ENCODE results near the gene SNRNP25.
A peak's percentile ranks its signal among the peaks of the same experiment; 100 is the strongest.

The SNRNP25 gene

DNA sequence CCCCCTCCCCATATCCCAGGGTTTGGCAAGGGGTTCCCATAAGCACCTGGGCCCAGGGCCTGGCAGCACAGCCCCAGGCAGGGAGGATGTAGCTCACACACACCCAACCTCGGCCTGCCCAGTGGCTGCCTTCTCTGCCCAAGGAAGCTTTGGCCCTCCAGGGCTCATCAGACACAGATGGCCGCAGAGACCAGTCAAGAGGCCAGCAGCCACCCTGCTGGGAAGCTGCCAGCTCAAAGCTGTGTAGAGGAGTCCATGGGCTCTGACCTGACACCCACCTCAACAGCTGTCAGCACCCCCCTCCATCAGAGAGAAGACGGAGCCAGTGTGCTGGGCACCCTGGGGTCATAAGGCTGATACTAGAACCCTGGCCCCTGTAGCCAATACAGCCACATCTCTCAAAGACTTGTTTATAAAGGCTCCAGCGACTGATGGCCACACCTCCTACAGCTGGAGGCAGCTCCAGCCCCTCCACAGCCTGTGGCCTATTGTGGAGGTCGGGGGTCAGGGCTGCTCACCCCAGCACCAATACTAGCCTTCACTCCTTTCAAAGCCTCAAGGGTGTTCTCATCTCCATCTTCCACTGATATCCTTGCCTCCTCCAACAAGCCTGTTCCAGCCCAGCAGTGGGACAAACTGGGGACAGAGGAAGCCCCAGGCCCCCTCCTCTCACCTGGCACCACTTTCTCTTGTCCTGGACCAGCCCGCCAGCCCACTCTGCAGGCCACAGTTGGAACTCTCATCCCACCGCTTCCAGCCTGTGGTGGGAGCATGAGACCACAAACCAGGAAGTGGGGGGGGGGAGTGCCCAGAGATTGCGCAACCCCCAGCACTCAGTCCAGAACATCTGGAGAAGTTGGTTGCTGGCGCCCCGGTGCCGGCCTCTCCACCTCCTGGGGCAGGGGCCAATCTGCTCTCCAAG, 22.2 kb downstream of the SNRNP25 start:
- Histone ChIP-seq H3K36me3 (ENCODE audit: insufficient read depth, low read length) (no peaks in the 10 kb centered on the region; the same call in 1 of the 2 replicates), H3K4me1 (ENCODE audit: insufficient read depth, low read length) (peaks cover 41% of the 10 kb centered on the region), H3K9me3 (ENCODE audit: control insufficient read depth, insufficient read depth, low read length) (no peaks in the 10 kb centered on the region), H3K9ac (ENCODE audit: low read depth, low read length) (peak overlapping the region; percentile 17; the same call in 1 of the 2 replicates)

DNA sequence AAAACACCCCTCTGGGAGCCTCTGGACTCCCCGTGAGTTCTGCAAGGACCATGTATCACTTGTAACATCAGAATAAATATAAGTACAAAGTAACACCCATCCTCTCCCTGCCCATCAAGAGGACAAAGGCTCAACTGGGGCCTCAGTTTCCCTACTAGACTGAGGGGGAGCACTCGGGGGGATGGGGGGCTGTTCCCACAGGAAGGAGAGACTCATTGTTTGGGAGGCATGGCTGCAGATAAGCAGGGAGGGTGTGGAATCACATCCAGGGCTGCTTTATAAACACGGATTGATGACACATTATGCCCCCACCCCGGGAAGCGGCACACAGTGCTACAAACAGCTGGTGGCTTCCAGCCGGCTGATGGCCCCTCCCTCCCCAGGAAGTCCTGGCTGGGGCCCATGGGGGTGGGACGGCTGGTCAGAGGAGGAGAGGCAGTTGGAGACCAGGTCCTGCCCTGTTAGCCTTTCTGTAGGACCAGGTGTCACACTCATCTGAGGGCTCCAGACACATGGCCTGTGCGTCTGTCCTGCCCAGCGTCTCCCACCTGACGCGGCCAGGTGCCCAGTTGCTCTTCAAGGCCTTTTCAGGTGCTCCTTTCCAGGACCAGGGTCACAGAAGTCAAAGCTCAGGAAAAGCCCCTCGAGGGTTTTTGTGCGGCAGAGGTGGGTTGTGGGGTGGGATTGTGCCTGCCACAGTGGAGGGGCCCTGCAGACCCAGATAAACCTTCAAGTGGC, 23.1 kb downstream of the SNRNP25 start:
- Histone ChIP-seq H3K9me3 (ENCODE audit: control insufficient read depth, insufficient read depth, low read length) (no peaks in the 10 kb centered on the region), H3K9ac (ENCODE audit: low read depth, low read length) (peak overlapping the region; percentile 91), H3K4me1 (ENCODE audit: insufficient read depth, low read length) (peaks cover 41% of the 10 kb centered on the region), H3K36me3 (ENCODE audit: insufficient read depth, low read length) (no peaks in the 10 kb centered on the region; the same call in 1 of the 2 replicates)

DNA sequence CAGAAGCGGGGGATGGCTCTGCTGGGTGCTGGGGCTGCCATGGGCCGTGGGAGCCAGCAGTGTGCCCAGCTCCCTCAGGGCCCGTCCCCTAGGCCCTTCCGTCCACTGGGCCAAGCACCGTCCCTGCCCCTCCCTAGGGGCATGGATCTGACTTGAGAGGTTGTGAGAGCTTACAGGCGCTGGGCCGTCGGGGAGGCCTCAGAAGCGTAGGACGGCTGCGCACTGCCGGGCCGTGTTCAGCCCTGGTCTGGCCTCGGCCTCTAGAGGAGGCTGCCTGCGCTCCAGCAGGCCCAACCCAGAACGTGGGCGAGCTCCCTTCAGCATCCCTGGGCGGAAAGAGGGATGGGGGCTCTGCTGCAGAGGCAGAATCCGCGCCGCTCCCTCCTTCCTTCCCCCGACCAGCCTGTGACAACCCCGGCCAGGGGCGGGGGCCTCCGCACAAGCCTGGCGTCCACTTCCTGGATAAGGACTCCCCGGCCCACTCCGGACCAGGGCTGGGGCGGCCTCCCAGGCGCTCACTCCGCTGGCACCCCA, 23.7 kb downstream of the SNRNP25 start:
- no peaks in the 10 kb centered on the region for H3K9me3 ChIP-seq (ENCODE audit: control insufficient read depth, insufficient read depth, low read length)
- H3K9ac ChIP-seq (ENCODE audit: low read depth, low read length) = peak overlapping the region; percentile 91
- no peaks in the 10 kb centered on the region; the same call in 1 of the 2 replicates for H3K36me3 ChIP-seq (ENCODE audit: insufficient read depth, low read length)
- peaks cover 41% of the 10 kb centered on the region for H3K4me1 ChIP-seq (ENCODE audit: insufficient read depth, low read length)

DNA sequence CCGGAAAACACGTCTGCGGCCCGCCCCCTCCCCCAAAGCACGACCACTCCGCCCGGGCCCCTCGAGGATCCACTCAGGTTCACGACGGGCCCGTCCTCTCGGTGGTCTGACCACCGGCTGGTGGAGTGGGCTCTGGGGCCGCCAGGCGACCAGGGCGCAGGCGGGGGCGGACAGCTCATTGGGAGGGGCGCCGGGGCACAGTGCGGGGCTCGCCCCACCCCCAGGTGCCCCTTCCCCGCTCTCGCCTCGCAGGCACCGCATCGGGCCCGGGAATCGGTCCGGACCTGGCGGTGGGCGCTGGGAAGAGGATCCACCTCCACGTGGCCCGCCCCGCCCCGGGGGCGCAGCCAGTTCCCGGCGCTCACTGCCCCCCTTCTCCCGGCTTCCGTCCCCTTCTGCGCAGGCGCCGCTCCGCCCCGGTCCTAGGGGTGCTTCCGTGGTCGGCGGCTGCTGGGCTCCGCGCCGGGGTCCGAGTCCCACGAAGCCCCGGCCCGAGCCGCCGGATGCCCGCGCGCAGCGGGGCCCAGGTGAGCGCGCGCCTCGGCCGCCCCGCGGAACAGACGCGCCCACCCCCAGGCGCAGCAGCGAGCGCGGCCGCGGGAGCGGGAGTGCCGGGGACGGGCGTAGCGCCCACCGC, 24.3 kb downstream of the SNRNP25 start, which contains the start of gene MPG:
MPG (plus strand) TSS at position 419 of the 637 bp plus-strand sequence; CDS start at position 504, 85 bp downstream.
- H3K4me1 ChIP-seq (ENCODE audit: insufficient read depth, low read length) = peaks cover 39% of the 10 kb centered on the region
- no peaks in the 10 kb centered on the region for H3K9me3 ChIP-seq (ENCODE audit: control insufficient read depth, insufficient read depth, low read length)
- no peaks in the 10 kb centered on the region; the same call in 1 of the 2 replicates for H3K36me3 ChIP-seq (ENCODE audit: insufficient read depth, low read length)
- H3K9ac ChIP-seq (ENCODE audit: low read depth, low read length) = peak within 1 kb of the TSS; percentile 91

DNA sequence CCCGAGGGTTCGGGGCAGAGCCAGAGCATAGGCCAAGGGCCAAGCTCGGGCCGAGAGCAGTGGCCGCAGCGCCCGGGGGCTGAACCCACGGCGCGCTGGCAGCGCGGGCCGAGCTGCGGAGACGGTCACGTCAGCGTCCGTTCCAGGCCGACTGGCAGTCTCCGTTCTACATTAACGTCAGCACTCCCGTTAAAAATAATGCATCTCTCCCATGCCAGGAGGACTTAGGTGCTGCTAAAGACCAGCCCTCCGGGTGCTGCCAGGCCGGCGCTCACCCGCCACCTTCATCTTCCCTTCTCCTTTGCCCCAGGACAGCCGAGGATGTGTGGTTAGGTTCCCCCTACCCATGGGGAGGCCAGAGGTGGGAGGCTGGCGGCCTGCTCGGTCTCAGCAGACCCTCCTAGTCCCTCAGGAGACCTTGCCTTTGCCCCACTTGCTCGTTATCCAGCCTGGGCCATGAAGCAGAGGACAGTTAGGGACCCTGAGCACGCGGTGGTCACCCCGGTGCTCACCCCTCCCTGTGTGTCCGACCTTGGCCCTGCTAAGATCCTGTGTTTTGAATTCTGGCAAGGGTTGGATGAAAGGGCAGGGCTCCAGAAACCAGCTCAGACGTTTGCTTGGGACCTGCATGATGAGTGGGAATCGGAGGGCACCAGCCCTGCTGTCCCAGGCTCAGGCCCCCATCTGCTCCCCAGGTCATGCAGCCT, 25.0 kb downstream of the SNRNP25 start:
- H3K9ac ChIP-seq (ENCODE audit: low read depth, low read length) = peak overlapping the region; percentile 91
- no peaks in the 10 kb centered on the region; the same call in 1 of the 2 replicates for H3K36me3 ChIP-seq (ENCODE audit: insufficient read depth, low read length)
- no peaks in the 10 kb centered on the region for H3K9me3 ChIP-seq (ENCODE audit: control insufficient read depth, insufficient read depth, low read length)
- H3K4me1 ChIP-seq (ENCODE audit: insufficient read depth, low read length) = peaks cover 33% of the 10 kb centered on the region

DNA sequence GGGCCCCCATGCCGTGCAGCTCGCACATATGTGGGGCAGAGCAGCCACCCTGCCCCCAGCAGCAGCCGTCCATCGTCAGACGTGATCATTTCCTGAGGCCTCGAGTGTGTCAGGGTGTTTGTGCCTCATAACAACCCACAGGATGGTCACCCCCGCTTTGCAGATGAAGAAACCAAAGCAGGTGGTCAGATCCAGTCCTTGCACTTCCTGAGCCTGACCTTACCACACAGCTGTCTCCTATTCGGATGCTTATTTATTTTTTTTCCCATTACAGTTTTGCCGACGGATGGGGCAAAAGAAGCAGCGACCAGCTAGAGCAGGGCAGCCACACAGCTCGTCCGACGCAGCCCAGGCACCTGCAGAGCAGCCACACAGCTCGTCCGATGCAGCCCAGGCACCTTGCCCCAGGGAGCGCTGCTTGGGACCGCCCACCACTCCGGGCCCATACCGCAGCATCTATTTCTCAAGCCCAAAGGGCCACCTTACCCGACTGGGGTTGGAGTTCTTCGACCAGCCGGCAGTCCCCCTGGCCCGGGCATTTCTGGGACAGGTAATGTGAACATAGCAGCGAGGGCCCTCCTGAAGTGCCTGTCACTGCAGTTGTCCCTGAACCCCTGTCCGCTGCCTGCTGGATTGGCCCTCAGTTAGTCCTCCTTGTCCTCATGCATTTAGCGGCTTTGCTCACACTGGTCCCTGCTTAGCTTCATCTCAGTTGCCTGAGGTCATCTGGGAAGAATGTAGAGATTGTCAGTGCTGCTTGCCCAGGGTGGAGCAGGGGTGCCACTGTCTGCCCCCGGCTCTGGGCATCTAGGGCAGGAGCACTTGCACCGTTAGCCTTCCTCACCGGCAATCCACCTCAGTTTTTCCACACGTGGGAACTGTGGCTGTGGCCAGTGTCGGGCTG, 25.8 kb downstream of the SNRNP25 start:
- Histone ChIP-seq H3K36me3 (ENCODE audit: insufficient read depth, low read length) (no peaks in the 10 kb centered on the region; the same call in 1 of the 2 replicates), H3K4me1 (ENCODE audit: insufficient read depth, low read length) (peaks cover 25% of the 10 kb centered on the region; the same call in 1 of the 2 replicates), H3K9me3 (ENCODE audit: control insufficient read depth, insufficient read depth, low read length) (no peaks in the 10 kb centered on the region), H3K9ac (ENCODE audit: low read depth, low read length) (no peak overlapping the region)

DNA sequence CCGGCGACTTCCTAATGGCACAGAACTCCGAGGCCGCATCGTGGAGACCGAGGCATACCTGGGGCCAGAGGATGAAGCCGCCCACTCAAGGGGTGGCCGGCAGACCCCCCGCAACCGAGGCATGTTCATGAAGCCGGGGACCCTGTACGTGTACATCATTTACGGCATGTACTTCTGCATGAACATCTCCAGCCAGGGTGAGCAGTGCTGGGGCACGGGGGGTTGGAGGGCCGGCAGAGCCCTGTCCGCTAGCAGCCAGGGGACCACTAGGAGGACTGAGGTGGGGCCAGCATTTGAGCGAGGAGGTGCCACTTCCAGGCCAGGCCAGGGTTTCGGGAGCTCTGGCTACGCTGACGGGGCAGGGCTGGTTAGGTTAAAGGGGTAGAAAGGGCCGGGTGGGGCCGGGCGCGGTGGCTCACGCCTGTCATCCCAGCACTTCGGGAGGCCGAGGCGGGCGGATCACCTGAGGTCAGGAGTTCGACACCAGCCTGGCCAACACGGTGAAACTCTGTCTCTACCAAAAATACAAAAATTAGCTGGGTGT, 29.5 kb downstream of the SNRNP25 start:
- peaks cover 3% of the 10 kb centered on the region; the same call in 1 of the 2 replicates for H3K36me3 ChIP-seq (ENCODE audit: insufficient read depth, low read length)
- H3K4me1 ChIP-seq (ENCODE audit: insufficient read depth, low read length) = no peaks in the 10 kb centered on the region
- H3K9me3 ChIP-seq (ENCODE audit: control insufficient read depth, insufficient read depth, low read length) = no peaks in the 10 kb centered on the region
- no peak overlapping the region for H3K9ac ChIP-seq (ENCODE audit: low read depth, low read length)

DNA sequence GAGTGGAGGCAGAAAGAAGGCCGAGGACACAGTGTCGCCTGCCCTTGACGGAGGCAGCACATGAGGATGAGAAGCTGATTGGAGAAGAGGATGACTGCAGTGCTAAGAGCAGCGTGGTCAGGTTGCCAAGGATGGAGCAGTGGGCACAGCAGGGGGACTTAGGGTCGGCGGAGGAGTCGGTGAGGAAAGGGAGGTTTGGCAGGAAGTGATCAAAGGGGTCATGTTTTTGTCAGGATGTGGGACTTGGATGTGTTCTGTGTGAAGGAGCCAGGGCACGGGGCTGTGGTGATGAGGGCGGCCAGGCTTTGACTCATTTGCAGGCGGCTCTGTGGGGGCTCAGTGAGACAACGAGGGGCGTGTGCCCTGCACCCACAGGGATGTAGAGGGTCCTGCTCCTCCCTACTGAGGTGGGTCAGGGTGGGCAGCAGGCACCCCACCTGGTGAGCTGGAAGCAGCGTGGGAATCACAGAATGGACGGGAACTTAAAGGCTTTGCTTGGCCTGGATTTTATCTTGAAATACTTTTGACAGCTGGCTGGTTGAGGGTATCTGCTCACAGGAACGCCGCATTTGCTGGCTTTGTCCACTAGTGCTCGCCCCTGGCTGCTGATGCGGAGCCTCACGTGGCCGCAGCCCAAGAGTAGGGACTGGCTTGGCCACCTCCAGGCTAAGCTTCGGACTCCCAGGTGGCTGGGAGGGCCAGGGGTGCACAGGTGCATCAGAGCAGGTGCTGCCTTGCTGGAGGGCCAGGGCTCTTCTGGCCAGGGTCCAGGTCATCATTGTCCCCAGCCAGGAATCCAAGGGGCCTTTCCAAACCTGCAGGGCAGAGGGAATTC, 30.4 kb downstream of the SNRNP25 start:
- peaks cover 3% of the 10 kb centered on the region; the same call in 1 of the 2 replicates for H3K36me3 ChIP-seq (ENCODE audit: insufficient read depth, low read length)
- H3K4me1 ChIP-seq (ENCODE audit: insufficient read depth, low read length) = no peaks in the 10 kb centered on the region
- no peak overlapping the region for H3K9ac ChIP-seq (ENCODE audit: low read depth, low read length)
- no peaks in the 10 kb centered on the region for H3K9me3 ChIP-seq (ENCODE audit: control insufficient read depth, insufficient read depth, low read length)

DNA sequence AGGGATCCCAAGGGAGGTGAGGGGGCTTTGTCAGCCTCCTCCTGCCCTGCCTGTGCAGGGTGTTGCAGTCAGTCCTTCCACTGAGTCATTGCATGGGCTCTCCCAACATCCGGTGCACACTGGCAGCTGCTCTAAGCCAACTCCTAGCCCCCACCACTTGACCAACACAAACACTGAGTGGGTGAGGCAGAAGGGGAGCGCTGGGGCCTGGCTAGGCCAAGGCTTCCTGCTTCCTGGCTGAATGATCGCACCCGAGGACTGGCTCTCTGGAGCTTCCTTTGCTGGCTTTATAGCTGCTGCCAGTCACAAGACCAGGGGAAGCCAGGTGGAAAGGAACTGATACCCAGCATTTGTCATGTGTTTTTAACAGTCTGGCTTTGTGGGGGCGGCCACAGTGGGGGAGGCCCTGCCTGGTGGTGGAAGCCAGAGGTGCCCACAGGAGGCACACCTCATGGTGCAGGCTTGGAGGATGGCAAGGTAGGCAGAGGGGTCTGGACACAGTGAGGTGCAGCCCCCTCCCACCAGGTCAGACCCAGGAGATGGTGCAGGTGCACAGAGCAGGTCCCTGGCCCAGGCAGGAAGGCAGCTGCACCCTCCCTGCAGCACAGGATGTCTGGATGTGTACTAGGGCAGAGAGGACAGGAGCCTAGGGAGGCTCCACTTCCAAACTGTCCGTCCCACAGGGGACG, 31.2 kb downstream of the SNRNP25 start:
- Histone ChIP-seq H3K4me1 (ENCODE audit: insufficient read depth, low read length) (no peaks in the 10 kb centered on the region), H3K36me3 (ENCODE audit: insufficient read depth, low read length) (peaks cover 3% of the 10 kb centered on the region; the same call in 1 of the 2 replicates), H3K9ac (ENCODE audit: low read depth, low read length) (no peak overlapping the region), H3K9me3 (ENCODE audit: control insufficient read depth, insufficient read depth, low read length) (no peaks in the 10 kb centered on the region)

DNA sequence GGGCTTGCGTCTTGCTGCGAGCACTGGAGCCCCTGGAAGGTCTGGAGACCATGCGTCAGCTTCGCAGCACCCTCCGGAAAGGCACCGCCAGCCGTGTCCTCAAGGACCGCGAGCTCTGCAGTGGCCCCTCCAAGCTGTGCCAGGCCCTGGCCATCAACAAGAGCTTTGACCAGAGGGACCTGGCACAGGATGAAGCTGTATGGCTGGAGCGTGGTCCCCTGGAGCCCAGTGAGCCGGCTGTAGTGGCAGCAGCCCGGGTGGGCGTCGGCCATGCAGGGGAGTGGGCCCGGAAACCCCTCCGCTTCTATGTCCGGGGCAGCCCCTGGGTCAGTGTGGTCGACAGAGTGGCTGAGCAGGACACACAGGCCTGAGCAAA, 31.8 kb downstream of the SNRNP25 start:
- H3K36me3 ChIP-seq (ENCODE audit: insufficient read depth, low read length) = peaks cover 3% of the 10 kb centered on the region; the same call in 1 of the 2 replicates
- no peaks in the 10 kb centered on the region for H3K4me1 ChIP-seq (ENCODE audit: insufficient read depth, low read length)
- no peak overlapping the region for H3K9ac ChIP-seq (ENCODE audit: low read depth, low read length)
- no peaks in the 10 kb centered on the region for H3K9me3 ChIP-seq (ENCODE audit: control insufficient read depth, insufficient read depth, low read length)

DNA sequence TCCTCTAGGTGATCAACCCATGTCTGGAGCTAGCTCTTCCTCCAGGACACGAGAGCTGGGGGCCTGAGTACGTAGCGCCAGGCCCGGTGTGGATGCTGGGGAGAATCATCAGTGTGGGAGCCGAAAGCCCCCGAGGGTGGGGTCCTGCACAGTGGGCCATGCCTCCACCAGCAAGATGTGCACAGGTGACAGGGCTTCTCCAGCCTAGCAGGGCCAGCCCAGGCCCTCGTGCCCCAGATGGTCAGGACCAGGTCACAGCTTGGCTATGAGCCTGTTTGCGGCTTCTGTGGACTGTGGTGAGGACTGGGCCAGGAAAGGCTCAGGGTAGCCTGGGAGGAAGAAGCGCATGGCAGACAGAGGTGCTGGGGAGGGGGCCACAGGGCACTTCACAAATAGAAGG, 32.2 kb downstream of the SNRNP25 start:
- Histone ChIP-seq H3K9me3 (ENCODE audit: control insufficient read depth, insufficient read depth, low read length) (no peaks in the 10 kb centered on the region), H3K4me1 (ENCODE audit: insufficient read depth, low read length) (no peaks in the 10 kb centered on the region), H3K36me3 (ENCODE audit: insufficient read depth, low read length) (peaks cover 3% of the 10 kb centered on the region; the same call in 1 of the 2 replicates), H3K9ac (ENCODE audit: low read depth, low read length) (no peak overlapping the region)

All from ES-I3 (cell line).